ENCODE results near the gene HSD17B2.

DNA sequence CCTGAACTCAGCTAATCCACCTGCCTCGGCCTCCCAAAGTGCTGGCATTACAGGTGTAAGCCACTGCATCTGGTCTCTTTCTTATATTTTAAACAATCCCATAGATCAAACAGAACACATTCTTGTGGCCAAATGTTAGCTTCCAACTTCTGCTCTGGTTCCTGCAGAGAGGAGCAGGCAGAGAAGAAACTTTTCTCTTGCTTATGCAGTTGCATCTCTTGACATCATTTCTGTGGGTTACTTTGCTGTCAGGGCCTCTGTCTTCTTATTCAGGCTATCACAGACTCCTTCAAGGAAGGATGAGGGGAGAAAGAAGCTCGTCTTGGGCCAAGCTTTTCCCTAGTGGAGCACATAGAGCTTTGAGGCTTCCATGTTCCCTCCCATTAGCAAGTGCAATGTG is 7.8 kb downstream of the HSD17B2 start:
- no peak for TF ChIP-seq TAF1 (IDR thresholded peaks at IDR 0.05; ENCODE audit: borderline replicate concordance, insufficient read depth, low read length)
- TF ChIP-seq SIN3A (IDR thresholded peaks at IDR 0.05; ENCODE audit: borderline replicate concordance, insufficient read depth, low read length): no peak
- TF ChIP-seq, protein P1, sequence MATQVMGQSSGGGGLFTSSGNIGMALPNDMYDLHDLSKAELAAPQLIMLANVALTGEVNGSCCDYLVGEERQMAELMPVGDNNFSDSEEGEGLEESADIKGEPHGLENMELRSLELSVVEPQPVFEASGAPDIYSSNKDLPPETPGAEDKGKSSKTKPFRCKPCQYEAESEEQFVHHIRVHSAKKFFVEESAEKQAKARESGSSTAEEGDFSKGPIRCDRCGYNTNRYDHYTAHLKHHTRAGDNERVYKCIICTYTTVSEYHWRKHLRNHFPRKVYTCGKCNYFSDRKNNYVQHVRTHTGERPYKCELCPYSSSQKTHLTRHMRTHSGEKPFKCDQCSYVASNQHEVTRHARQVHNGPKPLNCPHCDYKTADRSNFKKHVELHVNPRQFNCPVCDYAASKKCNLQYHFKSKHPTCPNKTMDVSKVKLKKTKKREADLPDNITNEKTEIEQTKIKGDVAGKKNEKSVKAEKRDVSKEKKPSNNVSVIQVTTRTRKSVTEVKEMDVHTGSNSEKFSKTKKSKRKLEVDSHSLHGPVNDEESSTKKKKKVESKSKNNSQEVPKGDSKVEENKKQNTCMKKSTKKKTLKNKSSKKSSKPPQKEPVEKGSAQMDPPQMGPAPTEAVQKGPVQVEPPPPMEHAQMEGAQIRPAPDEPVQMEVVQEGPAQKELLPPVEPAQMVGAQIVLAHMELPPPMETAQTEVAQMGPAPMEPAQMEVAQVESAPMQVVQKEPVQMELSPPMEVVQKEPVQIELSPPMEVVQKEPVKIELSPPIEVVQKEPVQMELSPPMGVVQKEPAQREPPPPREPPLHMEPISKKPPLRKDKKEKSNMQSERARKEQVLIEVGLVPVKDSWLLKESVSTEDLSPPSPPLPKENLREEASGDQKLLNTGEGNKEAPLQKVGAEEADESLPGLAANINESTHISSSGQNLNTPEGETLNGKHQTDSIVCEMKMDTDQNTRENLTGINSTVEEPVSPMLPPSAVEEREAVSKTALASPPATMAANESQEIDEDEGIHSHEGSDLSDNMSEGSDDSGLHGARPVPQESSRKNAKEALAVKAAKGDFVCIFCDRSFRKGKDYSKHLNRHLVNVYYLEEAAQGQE (IDR thresholded peaks at IDR 0.05; ENCODE audit: insufficient read depth in 1 of 2, low read depth in 2 of 2, low read length in 2 of 2): no peak
